Mesenchymal stem cell (in vitro differentiated cells and primary cell): Measurements from ENCODE around the gene KLF11.

Experiments used
- DNase-seq: peaks from one replicate; pipeline ENCODE4 v3.0.0-alpha.2; 2013
- H2AFZ ChIP-seq: one replicate; pipeline ENCODE4 v1.6.1; 2013; ENCODE audit warnings: low read depth, mild to moderate bottlenecking, control low read depth, inconsistent platforms, low read length, moderate library complexity
- H2AK5ac ChIP-seq: 2 replicates; pipeline ENCODE4 v1.6.1; 2013; ENCODE audit warnings: low read length, moderate library complexity, mild to moderate bottlenecking, inconsistent platforms; ENCODE audit not compliant: severe bottlenecking
- H2BK120ac ChIP-seq: one replicate; pipeline ENCODE4 v1.6.1; 2013; ENCODE audit warnings: low read depth, mild to moderate bottlenecking, inconsistent platforms, low read length, moderate library complexity
- H2BK12ac ChIP-seq, 2 experiments: one replicate each; pipeline ENCODE4 v1.6.1; 2013; ENCODE audit warnings: inconsistent platforms in 2 of 2, low read length in 2 of 2, mild to moderate bottlenecking in 2 of 2, moderate library complexity in 2 of 2, control low read depth in 1 of 2
- H2BK15ac ChIP-seq: one replicate; pipeline ENCODE4 v1.6.1; 2013; ENCODE audit warnings: mild to moderate bottlenecking, low read depth, inconsistent platforms; ENCODE audit not compliant: poor library complexity, severe bottlenecking
- H2BK5ac ChIP-seq: 2 replicates; pipeline ENCODE4 v1.6.1; 2013; ENCODE audit warnings: low read depth, mild to moderate bottlenecking, low read length, control low read depth, inconsistent platforms; ENCODE audit not compliant: poor library complexity, severe bottlenecking
- H3K14ac ChIP-seq, 2 experiments: one replicate each; pipeline ENCODE4 v1.6.1; 2013; ENCODE audit warnings: inconsistent platforms in 2 of 2, low read length in 2 of 2, control low read depth in 1 of 2, mild to moderate bottlenecking in 1 of 2, moderate library complexity in 1 of 2
- H3K18ac ChIP-seq, 2 experiments: one replicate each; pipeline ENCODE4 v1.6.1; 2013; ENCODE audit warnings: inconsistent platforms in 2 of 2, low read length in 2 of 2, control low read depth in 1 of 2, low read depth in 1 of 2, mild to moderate bottlenecking in 1 of 2
- H3K23ac ChIP-seq, 2 experiments: one replicate each; pipeline ENCODE4 v1.6.1; 2013; ENCODE audit warnings: inconsistent platforms in 2 of 2, low read length in 2 of 2, mild to moderate bottlenecking in 2 of 2, moderate library complexity in 2 of 2, control low read depth in 1 of 2
- H3K27ac ChIP-seq: 2 replicates; pipeline ENCODE4 v1.5.1; 2013; ENCODE audit warnings: mild to moderate bottlenecking, moderate library complexity, low read length, control low read depth, inconsistent platforms; ENCODE audit not compliant: poor library complexity, severe bottlenecking
- H3K27me3 ChIP-seq, 2 experiments: 2 replicates each; pipeline versions ENCODE4 v1.6.1 to v1.7.0; 2013; ENCODE audit warnings: low read length in 2 of 2, mild to moderate bottlenecking in 2 of 2, moderate library complexity in 2 of 2, control low read depth in 1 of 2, inconsistent platforms in 1 of 2; ENCODE audit not compliant: control insufficient read depth in 1 of 2, insufficient read depth in 1 of 2
- H3K36me3 ChIP-seq, 2 experiments: 2 replicates each; pipeline versions ENCODE4 v1.6.1 to v1.7.0; 2013; ENCODE audit warnings: low read length in 2 of 2, control low read depth in 1 of 2, inconsistent platforms in 1 of 2, low read depth in 1 of 2, mild to moderate bottlenecking in 1 of 2; ENCODE audit not compliant: insufficient read depth in 2 of 2, control insufficient read depth in 1 of 2
- H3K4ac ChIP-seq, 2 experiments: one replicate each; pipeline ENCODE4 v1.6.1; 2013; ENCODE audit warnings: inconsistent platforms in 2 of 2, low read length in 2 of 2, mild to moderate bottlenecking in 2 of 2, moderate library complexity in 2 of 2, control low read depth in 1 of 2, low read depth in 1 of 2
- H3K4me1 ChIP-seq: 2 replicates; pipeline ENCODE4 v1.6.1; 2013; ENCODE audit warnings: low read depth, low read length, control low read depth; ENCODE audit not compliant: control insufficient read depth, insufficient read depth
- H3K4me2 ChIP-seq: 2 replicates; pipeline ENCODE4 v1.6.1; 2013; ENCODE audit warnings: low read length, mild to moderate bottlenecking, inconsistent platforms; ENCODE audit not compliant: poor library complexity, severe bottlenecking
- H3K4me3 ChIP-seq, 2 experiments: 2 replicates each; pipeline versions ENCODE4 v1.5.1 to v1.7.0; 2013; ENCODE audit warnings: low read length in 2 of 2, mild to moderate bottlenecking in 2 of 2, control low read depth in 1 of 2, low read depth in 1 of 2; ENCODE audit not compliant: insufficient read depth in 1 of 2
- H3K79me1 ChIP-seq: replicated peaks from 2 replicates; pipeline ENCODE4 v1.6.1; 2013; ENCODE audit warnings: mild to moderate bottlenecking, control low read depth, low read length, inconsistent platforms; ENCODE audit not compliant: poor library complexity, severe bottlenecking
- H3K9ac ChIP-seq: 2 replicates; pipeline ENCODE4 v1.7.0; 2013; ENCODE audit warnings: mild to moderate bottlenecking, low read length, moderate library complexity
- H3K9me3 ChIP-seq: 2 replicates; pipeline ENCODE4 v1.7.0; 2013; ENCODE audit warnings: mild to moderate bottlenecking, low read length; ENCODE audit not compliant: control insufficient read depth
- H4K8ac ChIP-seq: one replicate; pipeline ENCODE4 v1.6.1; 2013; ENCODE audit warnings: inconsistent platforms, mild to moderate bottlenecking, low read length, moderate library complexity
- H4K91ac ChIP-seq: one replicate; pipeline ENCODE4 v1.6.1; 2013; ENCODE audit warnings: mild to moderate bottlenecking, low read length, inconsistent platforms
- WGBS: methylation state at CpG from one replicate; pipeline ENCODE4 v1.1.7; 2013; ENCODE audit warnings: mixed read lengths; 5-methylcytosine and 5-hydroxymethylcytosine counted together

Gene KLF11

GRCh38 chr2:10007435-10007834 lies 35.9 kb upstream of the KLF11 start:
- WGBS: 80% methylated on average over 7 of the region's 9 CpGs
- Histone ChIP-seq H3K27ac (no peak overlapping the region), H2AFZ (no peak overlapping the region), H3K79me1 (no peaks in the 10 kb centered on the region), H3K4me1 (peaks cover 22% of the 10 kb centered on the region), H2BK15ac (no peak overlapping the region), H2AK5ac (no peak overlapping the region), H3K36me3 (peaks cover 0 to 3% of the 10 kb centered on the region in 2 experiments), H3K14ac (no peak overlapping the region), H4K91ac (no peak overlapping the region), H3K4ac (no peak overlapping the region), H3K4me2 (no peak overlapping the region), H3K18ac (no peak overlapping the region), H3K9me3 (no peaks in the 10 kb centered on the region), H3K9ac (no peak overlapping the region), H2BK120ac (no peak overlapping the region), H4K8ac (no peak overlapping the region), H3K4me3 (no peak overlapping the region), H3K27me3 (no peaks in the 10 kb centered on the region), H2BK5ac (no peak overlapping the region), H3K23ac (no peak overlapping the region), H2BK12ac (no peak overlapping the region)
- no peak for DNase-seq

- Histone ChIP-seq H4K91ac (no peak overlapping the region), H2AFZ (no peak overlapping the region), H3K36me3 (peaks cover 0 to 3% of the 10 kb centered on the region in 2 experiments), H3K18ac (no peak overlapping the region), H3K4me1 (peaks cover 22% of the 10 kb centered on the region), H2BK5ac (no peak overlapping the region), H2AK5ac (no peak overlapping the region), H2BK120ac (no peak overlapping the region), H3K4me3 (no peak overlapping the region), H3K14ac (no peak overlapping the region), H3K27ac (no peak overlapping the region), H2BK12ac (no peak overlapping the region), H3K9me3 (no peaks in the 10 kb centered on the region), H3K23ac (no peak overlapping the region), H3K4ac (no peak overlapping the region), H2BK15ac (no peak overlapping the region), H4K8ac (no peak overlapping the region), H3K4me2 (no peak overlapping the region), H3K9ac (no peak overlapping the region), H3K27me3 (no peaks in the 10 kb centered on the region), H3K79me1 (no peaks in the 10 kb centered on the region)
- WGBS: 76% methylated on average over 22 of the region's 22 CpGs
- no peak for DNase-seq
Measured at GRCh38 chr2:10007921-10008808, 35.2 kb upstream of the KLF11 start.

GRCh38 chr2:10008809-10009176 lies 34.6 kb upstream of the KLF11 start:
- no peaks in the 10 kb centered on the region for H3K27me3 ChIP-seq
- no peak overlapping the region for H3K9ac ChIP-seq
- no peak overlapping the region for H2BK5ac ChIP-seq
- H3K79me1 ChIP-seq: no peaks in the 10 kb centered on the region
- no peak overlapping the region for H3K4me2 ChIP-seq
- no peak for DNase-seq
- no peak overlapping the region for H2AFZ ChIP-seq
- H3K27ac ChIP-seq: no peak overlapping the region
- no peak overlapping the region for H3K23ac ChIP-seq
- no peak overlapping the region for H3K4me3 ChIP-seq
- peaks cover 0 to 3% of the 10 kb centered on the region in 2 experiments for H3K36me3 ChIP-seq
- WGBS: 85% methylated on average over 9 of the region's 9 CpGs
- no peak overlapping the region for H4K91ac ChIP-seq
- no peak overlapping the region for H2BK15ac ChIP-seq
- H3K18ac ChIP-seq: no peak overlapping the region
- no peak overlapping the region for H2BK120ac ChIP-seq
- H4K8ac ChIP-seq: no peak overlapping the region
- no peak overlapping the region for H3K14ac ChIP-seq
- no peak overlapping the region for H2AK5ac ChIP-seq
- H3K9me3 ChIP-seq: no peaks in the 10 kb centered on the region
- no peak overlapping the region for H2BK12ac ChIP-seq
- no peak overlapping the region for H3K4ac ChIP-seq
- peaks cover 22% of the 10 kb centered on the region for H3K4me1 ChIP-seq

GRCh38 chr2:10009271-10009810 lies 34.0 kb upstream of the KLF11 start:
- no peak overlapping the region for H2AFZ ChIP-seq
- H2BK5ac ChIP-seq: no peak overlapping the region
- H3K23ac ChIP-seq: no peak overlapping the region
- WGBS: 90% methylated on average over 19 of the region's 19 CpGs
- H2BK120ac ChIP-seq: no peak overlapping the region
- H3K79me1 ChIP-seq: no peaks in the 10 kb centered on the region
- peak overlapping the region in 1 of 2 experiments; percentile 2 for H3K14ac ChIP-seq
- no peak overlapping the region for H3K4me2 ChIP-seq
- DNase-seq: no peak
- H2BK12ac ChIP-seq: no peak overlapping the region
- H2AK5ac ChIP-seq: no peak overlapping the region
- H3K36me3 ChIP-seq: peaks cover 0 to 3% of the 10 kb centered on the region in 2 experiments
- no peak overlapping the region for H3K9ac ChIP-seq
- H3K4me3 ChIP-seq: no peak overlapping the region
- H3K27me3 ChIP-seq: no peaks in the 10 kb centered on the region
- H3K4ac ChIP-seq: no peak overlapping the region
- no peak overlapping the region for H4K91ac ChIP-seq
- H3K4me1 ChIP-seq: peaks cover 22% of the 10 kb centered on the region
- H2BK15ac ChIP-seq: no peak overlapping the region
- H3K9me3 ChIP-seq: no peaks in the 10 kb centered on the region
- no peak overlapping the region for H3K27ac ChIP-seq
- H3K18ac ChIP-seq: no peak overlapping the region
- no peak overlapping the region for H4K8ac ChIP-seq
